COR-L47 (cell line): ENCODE results near the gene LCMT1.

Source experiments
- DNase-seq: peaks from one replicate; lab custom pipeline; 2025; lab: John Stamatoyannopoulos, UW

Gene LCMT1

DNA sequence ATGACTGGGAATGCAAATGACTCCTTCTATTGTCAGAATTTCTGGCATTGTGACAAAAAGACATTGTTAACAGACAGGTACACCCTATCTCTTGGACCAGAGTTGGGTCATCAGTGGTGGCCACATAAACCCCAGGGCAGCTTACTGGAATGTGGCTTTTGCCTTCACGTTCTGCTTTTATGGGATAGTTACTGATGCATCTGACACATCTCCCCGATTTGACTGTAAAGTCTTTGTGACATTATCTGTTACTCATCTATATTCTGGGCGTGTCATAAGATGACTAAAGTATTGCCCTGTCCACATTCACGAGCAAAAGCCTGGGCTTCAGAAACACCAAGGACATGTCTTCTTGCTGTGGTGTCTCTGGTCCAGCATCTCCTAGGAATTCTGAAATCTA, 86.5 kb downstream of the LCMT1 start:
- DNase-seq = no peak

DNA sequence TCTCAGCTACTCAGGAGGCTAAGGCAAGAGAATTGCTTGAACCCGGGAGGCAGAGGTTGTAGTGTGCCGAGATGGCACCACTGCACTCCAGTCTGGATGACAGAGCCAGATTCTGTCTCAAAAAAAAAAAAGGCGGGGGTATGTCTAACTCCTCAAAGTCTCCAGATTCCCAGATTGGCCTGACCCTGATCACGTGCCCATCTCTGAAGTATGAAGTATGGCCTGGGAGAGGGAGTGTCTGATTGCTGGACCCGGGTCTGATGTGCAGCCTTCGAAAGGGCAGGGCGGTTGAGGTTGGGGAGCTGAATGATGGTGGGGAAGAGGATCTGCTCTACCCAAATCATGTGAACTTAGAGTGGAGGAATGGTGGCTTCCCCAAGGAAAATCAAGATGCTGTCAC, 87.9 kb downstream of the LCMT1 start:
- no peak for DNase-seq

GRCh38 chr16:25210758-25211157, 99.2 kb downstream of the LCMT1 start:
- DNase-seq = no peak

- DNase-seq = no peak
Measured at GRCh38 chr16:25212636-25213035, 101.1 kb downstream of the LCMT1 start.

DNA sequence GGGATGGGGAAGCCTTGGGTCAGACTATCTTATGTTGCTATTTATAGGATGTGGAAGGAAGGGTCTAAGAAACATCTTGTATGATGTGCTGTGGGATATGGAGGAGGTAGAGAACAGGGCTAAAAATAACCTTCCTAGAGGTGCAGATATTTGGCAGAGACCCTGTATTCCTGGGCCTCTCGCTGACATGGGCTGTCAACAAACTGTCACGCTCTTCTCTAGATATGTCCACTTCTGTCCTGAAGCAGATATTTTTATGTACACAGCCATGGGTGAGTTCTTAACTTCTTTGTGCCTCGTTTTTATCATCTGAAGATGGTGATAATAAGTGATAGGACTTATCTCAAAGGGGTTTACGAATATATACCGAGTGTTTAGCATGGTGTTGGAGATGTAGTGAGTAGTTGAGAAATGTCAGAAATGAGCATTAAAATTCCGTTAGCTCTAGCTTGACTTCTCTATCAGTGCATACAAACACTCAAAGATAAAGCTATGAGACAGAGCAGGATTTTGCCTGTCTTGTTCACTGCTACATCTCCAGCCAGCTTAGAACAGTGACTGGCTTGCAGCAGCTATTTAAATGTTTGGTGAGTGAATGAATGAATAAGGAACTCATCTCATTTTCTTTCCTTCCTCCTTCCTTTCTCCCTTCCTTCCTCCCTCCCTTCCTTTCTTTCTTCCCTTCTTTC, 102.3 kb downstream of the LCMT1 start:
- no peak for DNase-seq

- DNase-seq = no peak
Measured at GRCh38 chr16:25217112-25217511, 105.6 kb downstream of the LCMT1 start.

- no peak for DNase-seq
Measured at GRCh38 chr16:25217921-25218320, 106.4 kb downstream of the LCMT1 start.

- DNase-seq = no peak
Measured at GRCh38 chr16:25219070-25219737, 107.7 kb downstream of the LCMT1 start.

DNA sequence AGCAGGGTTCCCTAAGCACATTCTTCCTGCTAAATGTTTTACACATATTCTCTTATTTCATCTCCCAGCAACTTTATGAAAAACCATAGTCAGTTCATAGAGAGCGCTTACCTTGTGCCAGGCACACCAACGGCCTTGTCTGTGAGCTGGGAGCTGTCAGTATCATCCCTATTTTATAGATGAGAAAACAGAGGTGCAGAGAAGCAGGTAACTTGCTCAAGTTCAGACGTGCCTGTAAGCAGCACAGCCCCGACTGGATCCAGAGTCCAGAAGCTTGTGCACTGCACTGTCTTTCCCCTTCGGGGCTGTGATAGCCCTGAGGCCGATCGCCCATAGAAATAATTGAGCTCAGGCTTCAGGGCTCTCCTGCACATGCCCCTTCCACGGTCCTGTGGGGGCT, 111.4 kb downstream of the LCMT1 start:
- DNase-seq = no peak

GRCh38 chr16:25223964-25224363, 112.4 kb downstream of the LCMT1 start:
- DNase-seq = no peak

GRCh38 chr16:25224731-25225319, 113.3 kb downstream of the LCMT1 start:
- no peak for DNase-seq
